Measurements from ENCODE around the gene NEK11. TPM values are rescaled to one million over a fixed set of nuclear protein-coding genes. Genes with fewer than 3 reads are reported as not detected.
"Not testable (repeated sequence)": the region's sequence is repeated elsewhere in the genome, so short reads cannot be mapped to it uniquely, and the experiment has no call there.

NEK11 gene
- total RNA-seq, 1 donor from 2014 or later, result 1.2 TPM

DNA sequence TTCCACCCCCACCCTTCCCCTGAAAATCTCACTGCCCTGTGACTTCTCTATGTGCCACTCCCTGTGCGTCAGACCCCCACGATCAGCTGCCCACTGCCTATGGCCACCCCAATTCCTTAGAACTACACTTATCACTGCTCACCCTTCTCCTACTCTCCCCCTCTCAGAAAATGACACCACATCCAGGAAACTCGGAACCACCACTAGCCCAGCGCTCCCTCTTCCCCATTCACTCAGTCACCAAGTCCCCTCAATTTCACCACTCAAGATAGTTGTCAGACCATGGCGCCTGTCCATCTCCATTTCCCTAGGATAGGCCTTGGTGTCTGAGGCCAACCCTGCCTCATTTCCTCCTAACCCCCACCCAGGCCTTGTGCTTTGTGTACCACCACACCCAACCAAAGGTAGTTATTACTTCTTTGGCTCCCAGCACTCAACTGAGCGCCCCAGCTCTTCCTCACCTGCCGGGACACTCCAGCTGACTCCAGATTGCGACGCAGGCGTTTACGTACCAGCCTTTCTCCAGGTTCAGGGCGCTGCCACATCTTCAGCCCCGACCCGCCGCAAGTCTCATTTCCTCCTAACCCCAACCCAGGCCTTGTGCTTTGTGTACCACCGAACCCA, 354.3 kb downstream of the NEK11 start:
- DNase-seq (peak; percentile 29), ATAC-seq (peak; percentile 9)
- intact Hi-C loops (cut with micrococcal nuclease), result not testable (repeated sequence)

DNA sequence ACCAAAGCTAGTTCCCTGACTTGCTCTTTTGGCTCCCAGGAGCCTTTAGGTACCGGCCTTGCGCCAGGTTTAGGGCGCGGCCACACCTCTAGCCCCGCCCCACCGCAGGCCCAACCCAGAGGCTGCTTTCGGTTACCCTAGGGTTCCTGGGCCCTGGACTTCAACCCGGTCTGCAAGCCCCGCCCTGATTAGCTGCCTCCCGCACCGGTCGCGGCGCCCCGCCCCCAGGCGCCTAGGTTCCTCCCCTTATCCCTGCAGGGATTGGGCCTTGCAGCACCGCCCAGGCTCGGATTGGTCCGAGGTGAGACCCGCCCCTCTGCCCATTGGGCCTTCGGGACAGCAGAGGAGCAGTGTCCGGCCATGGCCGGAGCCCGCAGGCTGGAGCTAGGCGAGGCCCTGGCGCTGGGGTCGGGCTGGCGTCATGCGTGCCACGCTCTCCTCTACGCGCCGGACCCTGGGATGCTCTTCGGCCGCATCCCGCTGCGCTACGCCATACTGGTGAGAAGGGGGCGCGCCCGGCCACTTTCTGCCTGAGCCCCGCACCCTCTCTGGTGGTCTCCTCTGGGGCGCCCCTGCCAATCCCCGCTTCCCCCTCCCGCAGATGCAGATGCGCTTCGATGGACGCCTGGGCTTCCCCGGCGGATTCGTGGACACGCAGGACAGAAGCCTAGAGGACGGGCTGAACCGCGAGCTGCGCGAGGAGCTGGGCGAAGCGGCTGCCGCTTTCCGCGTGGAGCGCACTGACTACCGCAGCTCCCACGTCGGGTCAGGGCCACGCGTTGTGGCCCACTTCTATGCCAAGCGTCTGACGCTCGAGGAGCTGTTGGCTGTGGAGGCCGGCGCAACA, 355.0 kb downstream of the NEK11 start, which contains the start of gene NUDT16:
NUDT16 (plus strand) TSS at position 330 of the 847 bp plus-strand sequence; CDS start at position 361, 31 bp downstream.
- DNase-seq (peak; percentile 100), ATAC-seq (peak; percentile 98)
- intact Hi-C loops (cut with micrococcal nuclease), result no loop called here

DNA sequence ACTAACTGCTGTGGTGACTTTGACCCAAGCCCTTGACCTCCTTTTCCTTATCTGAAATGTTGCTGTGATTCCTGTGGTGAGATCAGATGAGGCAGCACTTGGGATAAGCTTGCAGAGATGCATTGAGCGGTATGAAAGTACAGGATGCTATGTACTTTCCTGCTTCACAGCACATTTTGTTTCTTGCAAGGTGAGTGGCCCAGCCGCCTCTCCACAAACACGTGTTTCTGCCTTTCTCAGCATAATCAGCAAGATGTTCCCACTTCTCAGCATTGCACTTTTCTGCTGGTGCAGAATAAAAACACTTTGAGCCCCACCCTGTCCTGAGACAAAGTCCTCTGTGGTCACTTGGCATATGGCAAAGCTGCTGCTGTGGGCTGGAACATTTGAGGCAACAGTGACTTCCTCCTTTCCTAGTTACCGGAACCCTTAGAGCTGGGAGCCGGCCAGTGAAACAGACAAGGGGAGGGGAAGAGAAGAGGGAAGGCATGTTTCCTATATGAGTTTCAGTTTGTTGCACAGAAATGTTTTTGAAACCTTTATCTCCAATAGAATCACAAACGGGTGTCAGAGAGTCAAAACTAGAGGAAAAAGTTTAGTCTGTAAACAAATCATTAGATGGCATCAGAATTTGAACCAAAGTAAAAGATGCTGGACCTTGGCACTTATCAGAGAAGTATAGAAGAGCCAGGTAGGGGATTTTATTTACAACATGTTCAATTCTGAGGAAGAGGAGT, 359.9 kb downstream of the NEK11 start:
- DNase-seq (peak; percentile 71), ATAC-seq (peak; percentile 73)
- intact Hi-C loops (cut with micrococcal nuclease), result no loop called here

DNA sequence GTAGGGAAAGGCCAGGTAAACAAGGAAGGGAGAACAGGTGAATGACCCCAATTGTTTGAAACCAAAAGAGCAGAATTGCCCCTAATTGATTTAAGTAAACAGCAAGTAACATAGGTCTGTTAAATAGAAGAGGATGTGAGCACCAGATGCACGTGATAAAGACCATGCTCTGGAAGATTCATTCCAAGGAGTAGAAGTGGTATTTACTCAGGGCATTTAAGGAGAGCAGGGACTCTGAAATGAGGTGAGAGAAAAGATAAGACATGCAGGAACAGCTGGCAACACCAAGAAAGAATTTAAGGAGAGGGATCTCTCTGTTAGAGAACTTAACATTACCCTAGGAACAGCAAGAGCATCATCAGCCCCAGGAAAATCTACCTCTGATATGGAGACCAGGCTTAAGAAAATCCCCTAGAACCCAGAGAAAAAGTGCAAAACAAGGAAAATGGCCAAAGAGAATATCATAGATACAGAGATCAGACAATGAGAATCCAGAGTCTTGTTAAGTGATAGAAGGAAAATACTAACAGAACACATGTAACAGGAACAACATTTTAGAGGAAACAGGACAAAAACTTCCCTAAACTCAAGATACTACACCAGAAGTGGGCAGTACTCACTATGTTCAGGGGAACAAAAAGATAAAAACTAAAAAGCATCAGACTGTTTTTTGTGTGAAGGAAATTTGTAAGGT, 361.3 kb downstream of the NEK11 start:
- intact Hi-C loops (cut with micrococcal nuclease), result no loop called here
- DNase-seq, result no peak
- ATAC-seq, result no peak

DNA sequence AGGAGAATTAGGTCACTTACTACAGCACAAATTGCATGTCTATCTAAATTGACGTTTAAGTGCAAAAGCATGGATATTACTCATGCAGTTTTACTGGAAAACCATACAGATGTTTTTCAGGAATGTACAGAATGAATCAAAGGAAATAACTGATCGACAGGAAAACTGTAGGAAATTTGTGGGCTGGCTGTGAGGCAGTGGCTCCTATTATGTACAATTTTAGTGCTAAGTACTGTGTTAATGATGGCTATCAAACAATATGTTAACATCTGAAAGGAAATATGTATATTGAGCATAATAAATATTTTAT, 361.8 kb downstream of the NEK11 start:
- ATAC-seq (no peak), DNase-seq (no peak)
- intact Hi-C loops (cut with micrococcal nuclease), result no loop called here

DNA sequence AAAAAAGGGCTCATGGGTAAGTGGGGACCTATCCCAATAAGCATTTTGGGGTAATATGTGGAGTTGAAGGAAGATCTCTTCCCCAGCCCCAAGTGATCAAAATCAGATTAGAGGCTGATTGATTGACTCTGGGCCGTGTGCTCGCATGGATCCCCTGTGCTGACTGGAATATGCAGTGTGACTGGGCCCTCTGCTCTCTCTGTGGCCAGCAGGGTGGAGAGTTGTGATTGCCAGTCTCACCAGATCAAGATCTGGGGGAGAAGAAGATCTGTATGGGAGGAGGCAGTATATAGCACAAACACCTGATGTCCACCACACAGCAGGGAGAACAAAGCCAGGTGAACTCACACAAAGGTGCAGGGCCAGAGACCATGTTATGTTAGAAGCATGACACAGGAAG, 363.7 kb downstream of the NEK11 start:
- DNase-seq (no peak), ATAC-seq (no peak)
- intact Hi-C loops (cut with micrococcal nuclease), result no loop called here

DNA sequence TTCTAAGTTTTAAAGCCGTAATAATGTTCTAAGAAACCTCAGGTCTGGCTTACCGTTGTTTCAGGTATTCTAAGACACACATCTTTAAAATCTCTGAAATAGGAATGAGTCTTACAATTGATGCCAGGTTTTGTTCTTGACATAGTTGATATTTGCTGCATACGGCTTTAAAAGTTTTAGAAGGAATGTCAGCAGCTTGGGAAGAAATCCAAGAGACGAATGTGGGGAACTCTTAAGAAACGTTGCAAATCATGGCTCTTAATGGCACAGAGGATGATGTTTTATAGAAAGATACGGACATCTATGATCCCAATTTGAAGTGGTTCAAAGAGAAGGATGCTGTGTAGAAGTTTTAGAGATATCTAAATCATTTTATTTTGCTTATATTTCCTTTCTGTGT, 366.4 kb downstream of the NEK11 start:
- ATAC-seq, result no peak
- intact Hi-C loops (cut with micrococcal nuclease), result no loop called here

DNA sequence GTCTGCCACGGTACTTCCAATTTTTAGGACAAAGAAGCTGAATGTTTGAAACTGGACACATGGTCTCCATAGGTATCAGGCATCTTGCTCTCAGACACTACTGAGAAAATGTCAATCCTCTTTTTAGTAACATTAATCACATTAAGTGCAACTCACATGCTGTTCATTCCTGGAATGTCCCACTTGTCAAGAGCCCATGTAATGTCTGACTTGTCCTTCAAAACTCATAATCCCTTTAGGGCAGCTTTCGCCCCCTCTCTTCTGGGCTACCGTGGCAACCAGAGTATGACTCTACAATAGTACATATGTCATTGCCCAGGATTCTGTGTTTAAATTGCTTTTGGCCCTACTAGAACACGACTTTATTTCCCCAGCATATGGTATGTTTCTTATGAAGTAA, 367.2 kb downstream of the NEK11 start:
- ATAC-seq (no peak), DNase-seq (no peak)
- intact Hi-C loops (cut with micrococcal nuclease), result no loop called here

More for the DNA sequence above, 366.4 kb downstream of the NEK11 start:
- no peak for DNase-seq

DNA sequence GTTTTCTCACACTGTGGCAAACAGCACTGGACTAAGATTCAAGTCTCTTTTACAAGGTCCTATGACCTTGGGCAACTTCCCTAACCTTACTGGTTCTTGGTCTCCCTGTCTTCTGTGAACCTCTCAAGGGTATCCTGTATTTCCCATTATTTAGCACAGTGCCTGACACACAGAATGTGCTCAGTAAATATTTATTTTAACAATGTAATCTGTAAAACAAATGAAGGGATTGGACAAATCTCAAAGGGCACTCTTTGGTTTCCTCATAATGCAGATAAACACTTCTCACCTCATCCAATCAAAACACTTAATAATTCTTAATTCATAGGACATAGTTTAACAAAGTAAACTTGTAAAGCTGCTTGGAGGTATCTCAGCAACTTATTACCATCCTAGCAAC, 367.7 kb downstream of the NEK11 start:
- intact Hi-C loops (cut with micrococcal nuclease), result no loop called here
- ATAC-seq (no peak), DNase-seq (no peak)

DNA sequence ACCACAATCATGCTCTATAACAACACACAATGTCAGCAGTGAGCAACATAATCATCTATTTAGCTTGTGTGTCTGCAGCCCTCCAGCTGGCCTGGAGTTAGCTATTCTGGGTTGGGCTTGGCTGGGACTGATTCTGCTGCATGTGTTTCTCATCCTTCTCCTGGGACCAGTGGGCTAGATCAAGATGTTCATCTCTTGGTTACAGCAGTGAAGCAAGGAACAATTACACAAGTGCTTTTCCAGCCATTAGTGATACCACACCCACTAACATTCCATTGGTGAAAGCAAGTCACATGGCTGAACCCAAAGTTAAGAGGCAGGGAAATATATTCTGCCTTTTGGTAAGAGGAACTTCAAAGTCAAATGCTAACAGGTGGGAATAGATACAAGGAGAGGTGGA, 369.5 kb downstream of the NEK11 start:
- ATAC-seq (peak; percentile 89), DNase-seq (no peak)
- intact Hi-C loops (cut with micrococcal nuclease), result no loop called here

DNA sequence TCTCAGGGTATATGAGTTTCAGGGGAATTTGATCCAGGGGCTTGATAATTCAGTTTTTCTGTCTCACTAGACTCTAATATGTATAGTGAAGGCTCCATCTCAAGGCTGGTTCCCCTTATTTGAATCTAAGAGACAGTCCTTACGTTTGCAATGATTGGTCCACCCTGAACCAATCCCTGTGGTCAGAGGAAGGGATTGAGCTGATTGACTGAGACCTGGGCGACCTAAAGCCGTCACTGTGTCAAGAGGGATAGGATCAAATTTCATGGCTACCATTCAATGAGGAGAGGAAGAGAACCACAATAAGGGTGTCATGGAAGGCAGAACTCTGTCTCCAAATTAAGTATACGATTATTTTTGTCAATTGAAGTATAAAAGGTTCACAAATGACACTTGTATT, 371.2 kb downstream of the NEK11 start:
- no peak for ATAC-seq
- intact Hi-C loops (cut with micrococcal nuclease), result no loop called here
- no peak for DNase-seq

Other genes with a start within 250 kb of the NEK11 start
- gene ATP2C1, start 132.8 kb upstream of the NEK11 start, total RNA-seq, result 56.6 TPM
- 3.0 TPM for gene ASTE1, start 52 bp upstream of the NEK11 start, total RNA-seq